HL-60 (cell line): ENCODE data around the gene GHDC.

Experiments
- GABPA ChIP-seq: IDR thresholded peaks from 2 replicates; pipeline ENCODE4 v1.6.1; 2012; ENCODE audit warnings: low read depth
- POLR2AphosphoS5 ChIP-seq: IDR thresholded peaks from 2 replicates; pipeline ENCODE4 v1.6.1; 2012; ENCODE audit warnings: low read depth
- TF ChIP-seq, protein P1 (sequence below): IDR thresholded peaks from one replicate; pipeline ENCODE4 v1.5.1; 2011; ENCODE audit warnings: low read length, control low read depth, inconsistent platforms; ENCODE audit not compliant: insufficient read depth

DNA sequence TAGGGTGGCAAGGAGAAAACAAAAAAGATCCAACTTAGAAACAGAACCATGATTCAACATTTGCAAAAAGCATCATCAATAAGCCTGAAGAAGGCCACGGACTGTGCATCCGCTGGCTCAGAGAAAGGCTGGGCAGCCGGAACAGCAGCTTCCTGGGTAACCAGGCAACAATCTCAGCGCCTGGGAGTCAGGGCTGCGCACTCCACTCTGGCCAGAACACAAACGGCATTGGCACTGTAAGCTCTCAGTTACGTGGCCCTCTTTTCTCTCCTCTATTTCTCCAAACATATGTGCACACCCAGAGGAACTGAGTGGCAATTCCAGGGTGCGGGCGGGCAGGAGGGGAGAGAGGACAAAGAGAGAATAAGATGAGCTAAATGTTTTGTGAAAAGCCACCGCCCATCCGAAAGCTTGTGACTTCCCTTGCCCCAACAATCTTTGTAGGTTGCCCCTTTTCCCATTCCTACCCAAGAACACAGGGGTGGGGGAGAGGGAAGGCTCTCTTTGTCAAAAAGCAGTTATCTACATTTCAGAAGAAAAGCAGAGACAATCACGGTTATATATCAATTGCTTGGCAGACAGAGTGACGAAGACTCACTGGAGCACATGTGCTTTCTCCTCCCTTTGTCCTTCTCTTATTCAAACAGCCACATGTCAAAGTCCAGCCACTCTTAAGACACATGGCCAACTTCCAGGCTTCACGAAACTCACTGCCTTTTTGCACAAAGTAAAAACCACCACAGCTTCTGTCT is 6.6 kb upstream of the GHDC start:
- TF ChIP-seq, protein P1, sequence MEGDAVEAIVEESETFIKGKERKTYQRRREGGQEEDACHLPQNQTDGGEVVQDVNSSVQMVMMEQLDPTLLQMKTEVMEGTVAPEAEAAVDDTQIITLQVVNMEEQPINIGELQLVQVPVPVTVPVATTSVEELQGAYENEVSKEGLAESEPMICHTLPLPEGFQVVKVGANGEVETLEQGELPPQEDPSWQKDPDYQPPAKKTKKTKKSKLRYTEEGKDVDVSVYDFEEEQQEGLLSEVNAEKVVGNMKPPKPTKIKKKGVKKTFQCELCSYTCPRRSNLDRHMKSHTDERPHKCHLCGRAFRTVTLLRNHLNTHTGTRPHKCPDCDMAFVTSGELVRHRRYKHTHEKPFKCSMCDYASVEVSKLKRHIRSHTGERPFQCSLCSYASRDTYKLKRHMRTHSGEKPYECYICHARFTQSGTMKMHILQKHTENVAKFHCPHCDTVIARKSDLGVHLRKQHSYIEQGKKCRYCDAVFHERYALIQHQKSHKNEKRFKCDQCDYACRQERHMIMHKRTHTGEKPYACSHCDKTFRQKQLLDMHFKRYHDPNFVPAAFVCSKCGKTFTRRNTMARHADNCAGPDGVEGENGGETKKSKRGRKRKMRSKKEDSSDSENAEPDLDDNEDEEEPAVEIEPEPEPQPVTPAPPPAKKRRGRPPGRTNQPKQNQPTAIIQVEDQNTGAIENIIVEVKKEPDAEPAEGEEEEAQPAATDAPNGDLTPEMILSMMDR, result no peak
- TF ChIP-seq GABPA, result no peak
- no peak for TF ChIP-seq POLR2AphosphoS5
